Upper lobe of left lung (tissue), 4 donors: ENCODE results near the gene MLLT6.
A peak's percentile ranks its signal among the peaks of the same experiment; 100 is the strongest.

Experiments
- CTCF ChIP-seq, 6 experiments: fragments of 450-650 bp in 4 of 6; fragments of 200-600 bp in 2 of 6; sonication (generic) in 2 of 6; IDR thresholded peaks; one replicate each; pipeline ENCODE4 v1.5.1; 2016 to 2019; ENCODE audit warnings: antibody characterized with exemption in 6 of 6
- EP300 ChIP-seq, 4 donors: sonication (generic); formaldehyde crosslinking; IDR thresholded peaks; one replicate each; pipeline ENCODE4 v1.5.1; 2017; ENCODE audit warnings: antibody characterized with exemption in 4 of 4, control low read depth in 2 of 4
- POLR2A ChIP-seq, 4 donors: fragments of 450-650 bp; IDR thresholded peaks; one replicate each; pipeline ENCODE4 v1.5.1; 2016 to 2017; ENCODE audit warnings: antibody characterized with exemption in 4 of 4, mild to moderate bottlenecking in 2 of 4
- POLR2AphosphoS5 ChIP-seq, 2 donors: sonication (generic); formaldehyde crosslinking; IDR thresholded peaks; one replicate each; pipeline ENCODE4 v1.5.1; 2017; ENCODE audit warnings: antibody characterized with exemption in 2 of 2

DNA sequence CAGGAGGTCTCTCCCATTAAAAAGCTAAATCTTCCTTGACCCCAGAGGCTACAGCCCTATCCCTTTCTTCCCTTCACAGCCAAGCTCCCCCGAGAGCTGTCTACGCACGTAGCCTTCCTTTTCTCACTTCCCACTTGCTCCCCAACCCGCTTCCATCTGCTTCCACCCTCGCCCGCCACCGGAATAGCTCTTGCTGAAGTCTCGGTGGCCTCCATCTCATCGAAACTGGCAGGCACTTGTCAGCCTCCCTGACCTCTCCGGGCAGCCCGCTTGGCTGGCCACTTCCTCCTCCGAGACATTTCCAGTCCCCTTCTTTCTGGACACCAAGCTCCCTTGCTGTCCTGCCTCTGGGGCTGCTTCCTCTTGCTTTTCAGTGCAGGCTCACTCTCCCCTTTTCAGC, 19.6 kb upstream of the MLLT6 start:
- TF ChIP-seq CTCF (IDR thresholded peaks at IDR 0.05) (no peak), POLR2AphosphoS5 (IDR thresholded peaks at IDR 0.05) (no peak), EP300 (IDR thresholded peaks at IDR 0.05) (no peak), POLR2A (IDR thresholded peaks at IDR 0.05) (peak in 1 of 4 donors; percentile 15)
